Effector memory CD8-positive, alpha-beta T cell (primary cell): ENCODE measurements around the gene PER3.
"Not testable (repeated sequence)": the region's sequence is repeated elsewhere in the genome, so short reads cannot be mapped to it uniquely, and the experiment has no call there.

Source experiments
- ATAC-seq: fragments of 150-1000 bp; cut with Tn5 transposase; replicated peaks from 2 replicates; pipeline ENCODE4 v1.10.0; 2021; ENCODE audit warnings: mild to moderate bottlenecking, moderate library complexity
- DNase-seq, 3 experiments: peaks; one replicate each; pipeline ENCODE4 v3.0.0; 2021
- H3K27ac Mint-ChIP-seq, 2 donors: one replicate each; pipeline ENCODE4 v1.8.0; 2022; ENCODE audit warnings: mild to moderate bottlenecking in 2 of 2, mixed read lengths in 2 of 2, moderate library complexity in 2 of 2
- H3K27me3 Mint-ChIP-seq, 2 donors: one replicate each; pipeline ENCODE4 v1.8.0; 2022; ENCODE audit warnings: mixed read lengths in 2 of 2
- H3K36me3 Mint-ChIP-seq: one replicate; pipeline ENCODE4 v1.8.0; 2022; ENCODE audit warnings: mild to moderate bottlenecking, moderate library complexity, mixed read lengths; ENCODE audit not compliant: insufficient read depth
- H3K4me1 Mint-ChIP-seq, 2 donors: one replicate each; pipeline ENCODE4 v1.8.0; 2022; ENCODE audit warnings: low read depth in 2 of 2, mixed read lengths in 2 of 2
- H3K4me3 Mint-ChIP-seq, 2 donors: one replicate each; pipeline ENCODE4 v1.8.0; 2022; ENCODE audit warnings: mild to moderate bottlenecking in 2 of 2, mixed read lengths in 2 of 2, moderate library complexity in 2 of 2
- H3K9me3 Mint-ChIP-seq, 2 donors: one replicate each; pipeline ENCODE4 v1.8.0; 2022; ENCODE audit warnings: mixed read lengths in 2 of 2

The PER3 gene

GRCh38 chr1:7784492-7785071 is 491 bp downstream of the PER3 start:
- peaks cover 15 to 20% of the 10 kb centered on the region in 2 donors for H3K4me1 Mint-ChIP-seq
- H3K9me3 Mint-ChIP-seq, result no peaks in the 10 kb centered on the region
- H3K27me3 Mint-ChIP-seq, result no peaks in the 10 kb centered on the region
- peak overlapping the region; percentile 0 to 55 for H3K4me3 Mint-ChIP-seq
- peaks cover 47% of the 10 kb centered on the region for H3K36me3 Mint-ChIP-seq
- ATAC-seq (no peak), DNase-seq (no peak)
- peak overlapping the region in 1 of 2 donors; percentile 62 for H3K27ac Mint-ChIP-seq

GRCh38 chr1:7785108-7785507 is 1.0 kb downstream of the PER3 start:
- peaks cover 15 to 20% of the 10 kb centered on the region in 2 donors for H3K4me1 Mint-ChIP-seq
- DNase-seq (no peak), ATAC-seq (no peak)
- no peaks in the 10 kb centered on the region for H3K27me3 Mint-ChIP-seq
- peaks cover 42% of the 10 kb centered on the region for H3K36me3 Mint-ChIP-seq
- H3K4me3 Mint-ChIP-seq, result peak overlapping the region in 1 of 2 donors; percentile 55
- no peaks in the 10 kb centered on the region for H3K9me3 Mint-ChIP-seq
- peak overlapping the region in 1 of 2 donors; percentile 62 for H3K27ac Mint-ChIP-seq

- H3K27ac Mint-ChIP-seq, result no peak overlapping the region
- peaks cover 8 to 13% of the 10 kb centered on the region in 2 donors for H3K4me1 Mint-ChIP-seq
- peaks cover 47% of the 10 kb centered on the region for H3K36me3 Mint-ChIP-seq
- H3K9me3 Mint-ChIP-seq, result peaks cover 4 to 6% of the 10 kb centered on the region in 2 donors
- H3K4me3 Mint-ChIP-seq, result no peak overlapping the region
- H3K27me3 Mint-ChIP-seq, result no peaks in the 10 kb centered on the region
- DNase-seq (no peak), ATAC-seq (no peak)
These were observed 2.7 kb downstream of the PER3 start for GRCh38 chr1:7786795-7787194.

GRCh38 chr1:7789828-7790227 is 5.7 kb downstream of the PER3 start:
- no peak overlapping the region for H3K4me3 Mint-ChIP-seq

GRCh38 chr1:7791027-7791426 is 6.9 kb downstream of the PER3 start:
- H3K36me3 Mint-ChIP-seq, result peaks cover 17% of the 10 kb centered on the region
- not testable (repeated sequence) for DNase-seq, H3K4me1 Mint-ChIP-seq, ATAC-seq, H3K27me3 Mint-ChIP-seq, H3K9me3 Mint-ChIP-seq, H3K27ac Mint-ChIP-seq, H3K4me3 Mint-ChIP-seq

More at GRCh38 chr1:7789828-7790227, 5.7 kb downstream of the PER3 start:
- H3K27me3 Mint-ChIP-seq, result no peaks in the 10 kb centered on the region
- peaks cover 4 to 7% of the 10 kb centered on the region in 2 donors for H3K9me3 Mint-ChIP-seq
- no peak overlapping the region for H3K27ac Mint-ChIP-seq
- H3K36me3 Mint-ChIP-seq, result peaks cover 24% of the 10 kb centered on the region
- no peak for DNase-seq
- no peak for ATAC-seq
- no peaks in the 10 kb centered on the region for H3K4me1 Mint-ChIP-seq

- Mint-ChIP-seq H3K4me1 (no peaks in the 10 kb centered on the region), H3K9me3 (peaks cover 3 to 7% of the 10 kb centered on the region in 2 donors), H3K4me3 (no peak overlapping the region), H3K36me3 (peaks cover 17% of the 10 kb centered on the region), H3K27me3 (no peaks in the 10 kb centered on the region), H3K27ac (no peak overlapping the region)
- ATAC-seq (no peak), DNase-seq (no peak)
These were observed 11.3 kb downstream of the PER3 start for GRCh38 chr1:7795406-7795805.

- ATAC-seq, result no peak
- H3K4me1 Mint-ChIP-seq, result no peaks in the 10 kb centered on the region
- DNase-seq, result no peak
- no peaks in the 10 kb centered on the region for H3K27me3 Mint-ChIP-seq
- no peaks in the 10 kb centered on the region for H3K9me3 Mint-ChIP-seq
- H3K36me3 Mint-ChIP-seq, result peaks cover 41% of the 10 kb centered on the region
- peak overlapping the region in 1 of 2 donors; percentile 42 for H3K27ac Mint-ChIP-seq
- H3K4me3 Mint-ChIP-seq, result no peak overlapping the region
These were observed 21.4 kb downstream of the PER3 start for GRCh38 chr1:7805460-7805859.

- DNase-seq (no peak), ATAC-seq (peak; percentile 61)
- Mint-ChIP-seq H3K4me3 (no peak overlapping the region), H3K27me3 (no peaks in the 10 kb centered on the region), H3K4me1 (no peaks in the 10 kb centered on the region), H3K36me3 (peaks cover 30% of the 10 kb centered on the region), H3K9me3 (peaks cover 4 to 7% of the 10 kb centered on the region in 2 donors), H3K27ac (no peak overlapping the region)
These were observed 24.3 kb downstream of the PER3 start for GRCh38 chr1:7808253-7808844.

- Mint-ChIP-seq H3K27me3 (no peaks in the 10 kb centered on the region), H3K9me3 (peaks cover 5 to 16% of the 10 kb centered on the region in 2 donors), H3K36me3 (peaks cover 18% of the 10 kb centered on the region), H3K4me1 (no peaks in the 10 kb centered on the region), H3K4me3 (no peak overlapping the region), H3K27ac (no peak overlapping the region)
- no peak for DNase-seq
- ATAC-seq, result no peak
These were observed 25.7 kb downstream of the PER3 start for GRCh38 chr1:7809742-7810141.

GRCh38 chr1:7810395-7810794 is 26.3 kb downstream of the PER3 start:
- DNase-seq, result no peak
- H3K27me3 Mint-ChIP-seq, result no peaks in the 10 kb centered on the region
- no peak for ATAC-seq
- no peak overlapping the region for H3K27ac Mint-ChIP-seq
- H3K4me3 Mint-ChIP-seq, result no peak overlapping the region
- no peaks in the 10 kb centered on the region for H3K4me1 Mint-ChIP-seq
- peaks cover 12% of the 10 kb centered on the region for H3K36me3 Mint-ChIP-seq
- peaks cover 5 to 16% of the 10 kb centered on the region in 2 donors for H3K9me3 Mint-ChIP-seq

- H3K36me3 Mint-ChIP-seq, result peaks cover 12% of the 10 kb centered on the region
These were observed 27.4 kb downstream of the PER3 start for GRCh38 chr1:7811476-7811875.

GRCh38 chr1:7813677-7814373 is 29.7 kb downstream of the PER3 start:
- Mint-ChIP-seq H3K4me3 (no peak overlapping the region), H3K27me3 (no peaks in the 10 kb centered on the region), H3K27ac (no peak overlapping the region), H3K9me3 (peaks cover 5 to 16% of the 10 kb centered on the region in 2 donors), H3K4me1 (peaks cover 2 to 5% of the 10 kb centered on the region in 2 donors), H3K36me3 (peaks cover 12% of the 10 kb centered on the region)
- ATAC-seq (no peak), DNase-seq (no peak)

More at GRCh38 chr1:7811476-7811875, 27.4 kb downstream of the PER3 start:
- no peaks in the 10 kb centered on the region for H3K27me3 Mint-ChIP-seq
- DNase-seq (no peak), ATAC-seq (no peak)
- no peak overlapping the region for H3K4me3 Mint-ChIP-seq
- peaks cover 5 to 16% of the 10 kb centered on the region in 2 donors for H3K9me3 Mint-ChIP-seq
- H3K27ac Mint-ChIP-seq, result no peak overlapping the region
- peaks cover 2 to 5% of the 10 kb centered on the region in 2 donors for H3K4me1 Mint-ChIP-seq

GRCh38 chr1:7821282-7821681 is 37.2 kb downstream of the PER3 start:
- Mint-ChIP-seq H3K27me3 (no peaks in the 10 kb centered on the region), H3K27ac (peak overlapping the region in 1 of 2 donors; percentile 55), H3K4me1 (peaks cover under 1 to 2% of the 10 kb centered on the region in 2 donors), H3K4me3 (no peak overlapping the region), H3K9me3 (no peaks in the 10 kb centered on the region), H3K36me3 (peaks cover 25% of the 10 kb centered on the region)
- no peak for DNase-seq
- no peak for ATAC-seq

GRCh38 chr1:7824701-7825100 is 40.6 kb downstream of the PER3 start:
- Mint-ChIP-seq H3K36me3 (peaks cover 43% of the 10 kb centered on the region), H3K4me1 (peaks cover 5 to 12% of the 10 kb centered on the region in 2 donors), H3K4me3 (no peak overlapping the region), H3K27ac (no peak overlapping the region), H3K27me3 (no peaks in the 10 kb centered on the region), H3K9me3 (no peaks in the 10 kb centered on the region)
- ATAC-seq (no peak), DNase-seq (no peak)
